Panc1 (cell line): ENCODE measurements around the gene ZNF619. TPM values are rescaled to one million over a fixed set of nuclear protein-coding genes. Genes with fewer than 3 reads are reported as not detected.
A peak's percentile ranks its signal among the peaks of the same experiment; 100 is the strongest.

Experiments
- ATAC-seq: fragments of 200-7000 bp; cut with Tn5 transposase; 2 replicates; pipeline ENCODE4 v1.9.1; 2020; ENCODE audit warnings: mild to moderate bottlenecking, moderate library complexity
- Bru-seq: library from RNA; stranded (reverse); fragments of 400-500 nt; gene quantifications from one replicate; lab custom pipeline; 2021; lab: Mats Ljungman, UMichigan
- BruChase-seq, 2 experiments: library from RNA; stranded (reverse); fragments of 400-500 nt; gene quantifications; one replicate each; lab custom pipeline; 2021; lab: Mats Ljungman, UMichigan
- BruUV-seq: library from RNA; stranded (reverse); fragments of 400-500 nt; replicated peaks from 2 replicates; lab custom pipeline; 2021; lab: Mats Ljungman, UMichigan
- CTCF ChIA-PET: fragments of 300-600 bp; sonication (Branson Sonifier 250); formaldehyde crosslinking; loops from one replicate; lab custom pipeline; 2022; ENCODE audit warnings: antibody characterized with exemption; lab: Charles Lee
- POLR2A ChIA-PET: fragments of 300-600 bp; sonication (Branson Sonifier 250); formaldehyde crosslinking; loops from one replicate; lab custom pipeline; 2022; ENCODE audit warnings: antibody characterized with exemption; lab: Charles Lee
- DNase-seq: peaks from one replicate; pipeline ENCODE4 v3.0.0-alpha.2; 2010; ENCODE audit warnings: low read depth, low spot score
- H3K27ac ChIP-seq: 2 replicates; pipeline ENCODE4 v1.5.1; 2011; ENCODE audit warnings: mild to moderate bottlenecking, low read length, inconsistent platforms
- H3K27me3 ChIP-seq: fragments of 200-500 bp; sonication (Bioruptor generic); 2 replicates; pipeline ENCODE4 v1.6.0; 2014; ENCODE audit warnings: low read length, inconsistent platforms; ENCODE audit not compliant: control insufficient read depth, insufficient read depth
- H3K36me3 ChIP-seq: fragments of 200-500 bp; sonication (Bioruptor generic); 2 replicates; pipeline ENCODE4 v1.5.1; 2014; ENCODE audit warnings: inconsistent platforms, mild to moderate bottlenecking, low read length, moderate library complexity; ENCODE audit not compliant: control insufficient read depth, insufficient read depth
- H3K4me1 ChIP-seq: 2 replicates; pipeline ENCODE4 v1.5.1; 2011; ENCODE audit warnings: inconsistent platforms, mild to moderate bottlenecking, low read length, moderate library complexity; ENCODE audit not compliant: control insufficient read depth, insufficient read depth
- H3K4me3 ChIP-seq, 2 experiments: 2 replicates each; pipeline ENCODE4 v1.5.1; 2011 to 2012; ENCODE audit warnings: low read depth in 2 of 2, low read length in 2 of 2, mild to moderate bottlenecking in 2 of 2, inconsistent platforms in 1 of 2, moderate library complexity in 1 of 2
- H3K9me3 ChIP-seq: fragments of 200-500 bp; sonication (Bioruptor generic); 2 replicates; pipeline ENCODE4 v1.5.1; 2014; ENCODE audit warnings: low read depth, mild to moderate bottlenecking, inconsistent platforms, low read length, moderate library complexity; ENCODE audit not compliant: control insufficient read depth, insufficient read depth
- CTCF ChIP-seq: fragments of 450-650 bp; IDR thresholded peaks from 2 replicates; pipeline ENCODE4 v1.5.1; 2017; ENCODE audit warnings: mild to moderate bottlenecking
- POLR2AphosphoS5 ChIP-seq: IDR thresholded peaks from 2 replicates; pipeline ENCODE4 v1.6.1; 2012; ENCODE audit warnings: mild to moderate bottlenecking, low read depth, low read length, moderate library complexity
- REST ChIP-seq, 2 experiments: IDR thresholded peaks; 2 replicates each; pipeline ENCODE4 v1.6.1; 2011 to 2012; ENCODE audit warnings: low read depth in 2 of 2, control low read depth in 1 of 2, low read length in 1 of 2, mild to moderate bottlenecking in 1 of 2, moderate library complexity in 1 of 2; ENCODE audit not compliant: insufficient read depth in 1 of 2
- SIN3A ChIP-seq: IDR thresholded peaks from 2 replicates; pipeline ENCODE4 v1.6.1; 2012; ENCODE audit warnings: low read depth, mild to moderate bottlenecking, low read length, moderate library complexity, borderline replicate concordance; ENCODE audit not compliant: insufficient read depth
- TCF7L2 ChIP-seq: IDR thresholded peaks from 2 replicates; pipeline ENCODE4 v1.6.1; 2011; ENCODE audit warnings: mild to moderate bottlenecking, low read depth, low read length, inconsistent platforms
- in situ Hi-C: cut with HindIII; loops from 2 replicates; pipeline ENCODE4 v1.10.0; 2016; ENCODE audit warnings: low sequenced_read_pairs, low pct_unique_long_range_greater_than_20kb
- intact Hi-C: fragments of 100-400 bp; cut with micrococcal nuclease; formaldehyde crosslinking; loops from one replicate; pipeline ENCODE4 v1.10.0; 2022; ENCODE audit not compliant: unreplicated experiment
- long read RNA-seq: library from polyadenylated mRNA; unstranded; transcript quantifications from one replicate; pipeline ENCODE4 v2.0.0, GENCODE V29; 2021; ENCODE audit not compliant: unreplicated experiment
- polyA plus RNA-seq: library from polyadenylated mRNA; unstranded; fragments of >200 nt; gene quantifications from one replicate; pipeline ENCODE4 v1.2.1, GENCODE V29; 2012; ENCODE audit warnings: missing spikeins; ENCODE audit not compliant: insufficient read length
- total RNA-seq: library from RNA; stranded (reverse); gene quantifications from one replicate; pipeline ENCODE4 v1.2.1, GENCODE V29; 2021; ENCODE audit not compliant: unreplicated experiment

The ZNF619 gene
- 1.3 TPM for total RNA-seq
- 0.59 TPM for polyA plus RNA-seq
- Bru-seq, nascent RNA: percentile 44 among the genes with signal in this experiment
- BruChase-seq, experiment 1, labeled RNA remaining after a 2-hour chase: percentile 50 among the genes with signal in this experiment
- BruChase-seq, experiment 2, labeled RNA remaining after a 6-hour chase: percentile 45 among the genes with signal in this experiment
- long read RNA-seq: 0 reads

GRCh38 chr3:40476478-40477470, at the start of gene ZNF619:
Gene ZNF619 (plus strand): TSS chr3:40477122. CDS start chr3:40477980, 858 bp downstream.
- peak; percentile 93 for ATAC-seq
- POLR2A ChIA-PET: interaction anchor here (0.6 kb wide), 1 partner anchor 24 kb away, joined by 10 read pairs; no protein-coding TSS in a partner anchor
- in situ Hi-C loops: no loop called here
- Histone ChIP-seq H3K36me3 (no peaks in the 10 kb centered on the region), H3K9me3 (no peaks in the 10 kb centered on the region), H3K27me3 (no peaks in the 10 kb centered on the region), H3K27ac (peak within 1 kb of the TSS; percentile 83), H3K4me1 (no peaks in the 10 kb centered on the region; the same call in 1 of the 2 replicates), H3K4me3 (peak within 1 kb of the TSS; percentile 60 to 65)
- DNase-seq: no peak
- intact Hi-C loops: no loop called here
- TF ChIP-seq REST (IDR thresholded peaks at IDR 0.05; ENCODE audit: insufficient read depth in 1 of 2, low read depth in 2 of 2, low read length in 1 of 2) (no peak), CTCF (no peak), SIN3A (no peak), POLR2AphosphoS5 (no peak; the same call in 1 of the 2 replicates), TCF7L2 (no peak)
- CTCF ChIA-PET: no interaction called here
- BruUV-seq: no TSS peak

GRCh38 chr3:40432793-40433192, 44.1 kb upstream of the ZNF619 start:
- H3K27ac ChIP-seq: no peak overlapping the region
- BruUV-seq: no TSS peak
- H3K27me3 ChIP-seq: no peaks in the 10 kb centered on the region
- TF ChIP-seq TCF7L2: no peak
- no peak for TF ChIP-seq SIN3A
- TF ChIP-seq REST (IDR thresholded peaks at IDR 0.05; ENCODE audit: insufficient read depth in 1 of 2, low read depth in 2 of 2, low read length in 1 of 2): no peak
- no peak for TF ChIP-seq CTCF
- TF ChIP-seq POLR2AphosphoS5: no peak
- no peaks in the 10 kb centered on the region for H3K36me3 ChIP-seq
- DNase-seq (no peak), ATAC-seq (no peak)
- H3K4me3 ChIP-seq: no peak overlapping the region
- CTCF ChIA-PET: no interaction called here
- intact Hi-C loops: loop anchor here (2.0 kb wide), 1 partner anchor 106 kb away; no protein-coding TSS in a partner anchor
- in situ Hi-C loops: no loop called here
- no peaks in the 10 kb centered on the region for H3K4me1 ChIP-seq
- no peaks in the 10 kb centered on the region for H3K9me3 ChIP-seq
- POLR2A ChIA-PET: no interaction called here
